Activated T-helper 2 cell treated with anti-CD3 and anti-CD28 coated beads, Interferon-gamma antibody, Interleukin-2, Interleukin-4, amounts not matched to agents 10 μg/mL and 5 μg/mL and 100 μg/mL, durations not matched to agents 14 hours and 24 hours and 36 hours (primary cell): ENCODE results near the gene TMPRSS6. TPM values are rescaled to one million over a fixed set of nuclear protein-coding genes. Genes with fewer than 3 reads are reported as not detected.

Experiments
- DNase-seq: peaks from one replicate; pipeline ENCODE4 v3.0.0; 2021; ENCODE audit warnings: low spot score
- H3K27ac Mint-ChIP-seq: one replicate; pipeline ENCODE4 v1.8.0; 2021; ENCODE audit warnings: mixed read lengths
- H3K27me3 Mint-ChIP-seq: one replicate; pipeline ENCODE4 v1.8.0; 2021; ENCODE audit warnings: low read depth, mixed read lengths
- H3K36me3 Mint-ChIP-seq: one replicate; pipeline ENCODE4 v1.8.0; 2021; ENCODE audit warnings: low read depth, mixed read lengths
- H3K4me1 Mint-ChIP-seq: one replicate; pipeline ENCODE4 v1.8.0; 2021; ENCODE audit warnings: low read depth, mixed read lengths
- H3K4me3 Mint-ChIP-seq: one replicate; pipeline ENCODE4 v1.8.0; 2021; ENCODE audit warnings: low read depth, mild to moderate bottlenecking, moderate library complexity, mixed read lengths
- H3K9me3 Mint-ChIP-seq: one replicate; pipeline ENCODE4 v1.8.0; 2021; ENCODE audit warnings: mixed read lengths
- intact Hi-C: fragments of 100-400 bp; cut with micrococcal nuclease; formaldehyde crosslinking; loops from one replicate; pipeline ENCODE4 v1.15.1; 2023
- total RNA-seq: library from RNA; stranded (reverse); gene quantifications from 2 replicates; pipeline ENCODE4 v1.2.3, GENCODE V29; 2022

TMPRSS6 gene
- total RNA-seq, 1 donor from 2014 or later = 9.2 TPM

DNA sequence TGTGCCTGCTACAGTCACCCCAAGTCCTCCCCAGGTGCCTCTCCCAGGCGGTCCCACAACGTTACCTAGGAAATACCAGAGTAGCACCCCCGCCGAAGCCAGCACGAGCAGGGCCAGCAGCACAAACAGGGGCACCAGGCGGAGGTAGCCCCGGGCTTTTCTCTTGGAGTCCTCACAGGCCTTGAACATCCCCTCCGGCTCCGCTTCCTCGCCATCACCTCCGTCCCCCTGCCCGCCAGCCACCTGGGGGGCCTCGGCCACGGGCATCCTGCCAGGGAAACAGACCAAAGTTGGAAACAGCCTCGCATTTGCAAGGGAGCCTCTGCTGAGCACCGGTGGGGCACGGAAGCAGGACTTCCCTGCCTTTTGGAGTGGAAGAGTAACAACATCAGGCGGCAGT, 6.4 kb downstream of the TMPRSS6 start:
- H3K4me1 Mint-ChIP-seq = peaks cover 26% of the 10 kb centered on the region
- no peaks in the 10 kb centered on the region for H3K27me3 Mint-ChIP-seq
- H3K9me3 Mint-ChIP-seq = no peaks in the 10 kb centered on the region
- no peak overlapping the region for H3K27ac Mint-ChIP-seq
- intact Hi-C loops = no loop called here
- DNase-seq = no peak
- no peak overlapping the region for H3K4me3 Mint-ChIP-seq
- no peaks in the 10 kb centered on the region for H3K36me3 Mint-ChIP-seq

GRCh38 chr22:37101311-37102066, 8.0 kb downstream of the TMPRSS6 start:
- Mint-ChIP-seq H3K9me3 (no peaks in the 10 kb centered on the region), H3K36me3 (no peaks in the 10 kb centered on the region), H3K4me1 (peaks cover 26% of the 10 kb centered on the region), H3K27me3 (no peaks in the 10 kb centered on the region), H3K4me3 (no peak overlapping the region), H3K27ac (no peak overlapping the region)
- intact Hi-C loops = no loop called here
- no peak for DNase-seq

DNA sequence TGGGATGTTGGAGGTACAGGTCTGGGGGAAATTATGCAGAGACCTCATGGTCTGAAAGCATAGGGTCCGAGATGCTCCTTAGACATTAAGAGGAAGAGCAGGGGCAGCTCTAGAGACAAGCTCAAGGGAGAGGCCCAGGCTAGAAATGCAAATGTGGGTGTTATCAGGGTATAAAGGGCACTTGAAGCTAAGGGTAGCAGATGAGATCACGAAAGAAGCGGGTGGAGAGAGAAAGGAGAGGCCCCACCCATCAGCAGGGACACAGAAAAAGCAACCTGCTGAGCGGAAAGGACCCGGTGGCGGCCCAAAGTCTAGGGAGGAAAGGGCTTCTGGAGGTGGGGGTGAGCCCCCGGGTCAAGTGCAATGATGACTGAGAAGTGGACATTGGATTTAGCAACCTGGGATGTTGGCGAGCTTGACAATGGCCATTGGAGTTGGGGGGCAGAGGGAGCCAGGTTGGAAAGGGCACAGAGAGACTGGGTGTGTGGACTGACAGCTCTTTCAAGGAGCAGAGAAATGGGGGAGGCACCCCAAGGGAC, 8.9 kb downstream of the TMPRSS6 start:
- intact Hi-C loops = no loop called here
- H3K9me3 Mint-ChIP-seq = no peaks in the 10 kb centered on the region
- DNase-seq = no peak
- H3K4me1 Mint-ChIP-seq = peaks cover 24% of the 10 kb centered on the region
- no peak overlapping the region for H3K4me3 Mint-ChIP-seq
- H3K27ac Mint-ChIP-seq = peak overlapping the region; percentile 52
- no peaks in the 10 kb centered on the region for H3K36me3 Mint-ChIP-seq
- H3K27me3 Mint-ChIP-seq = no peaks in the 10 kb centered on the region

GRCh38 chr22:37098976-37099591, 10.4 kb downstream of the TMPRSS6 start:
- no peak for DNase-seq
- H3K4me1 Mint-ChIP-seq = peaks cover 34% of the 10 kb centered on the region
- no peaks in the 10 kb centered on the region for H3K36me3 Mint-ChIP-seq
- no peaks in the 10 kb centered on the region for H3K27me3 Mint-ChIP-seq
- intact Hi-C loops = no loop called here
- H3K4me3 Mint-ChIP-seq = no peak overlapping the region
- peak overlapping the region; percentile 15 for H3K27ac Mint-ChIP-seq
- no peaks in the 10 kb centered on the region for H3K9me3 Mint-ChIP-seq

- Mint-ChIP-seq H3K27ac (no peak overlapping the region), H3K9me3 (no peaks in the 10 kb centered on the region), H3K27me3 (no peaks in the 10 kb centered on the region), H3K36me3 (no peaks in the 10 kb centered on the region), H3K4me3 (no peak overlapping the region), H3K4me1 (peaks cover 29% of the 10 kb centered on the region)
- intact Hi-C loops = no loop called here
- no peak for DNase-seq
Measured at GRCh38 chr22:37097346-37097745, 12.2 kb downstream of the TMPRSS6 start.

DNA sequence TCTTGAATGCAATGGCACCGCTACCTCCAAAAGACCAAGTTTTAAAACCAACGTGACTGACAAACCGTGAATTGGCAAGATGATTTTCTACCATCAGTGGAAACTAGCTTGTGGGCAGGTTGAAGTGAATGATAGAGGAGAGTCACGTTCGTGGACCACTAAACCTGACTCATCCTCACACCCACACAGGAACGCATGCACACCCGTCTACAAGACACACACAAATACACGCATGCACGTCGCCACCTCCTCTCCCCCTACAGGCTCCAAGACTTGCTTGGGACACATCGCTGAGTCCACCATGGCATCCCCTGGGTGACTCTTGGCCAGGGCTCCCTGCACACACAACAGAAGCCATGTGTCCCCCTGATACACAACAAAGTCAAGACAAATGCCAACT, 14.4 kb downstream of the TMPRSS6 start:
- intact Hi-C loops = loop anchor here (1.0 kb wide), 2 partner anchors 16 to 27 kb away; no protein-coding TSS in a partner anchor
- peak overlapping the region; percentile 72 for H3K27ac Mint-ChIP-seq
- DNase-seq = no peak

GRCh38 chr22:37094239-37094638, 15.3 kb downstream of the TMPRSS6 start:
- intact Hi-C loops = no loop called here
- DNase-seq = no peak
- H3K27me3 Mint-ChIP-seq = no peaks in the 10 kb centered on the region
- H3K36me3 Mint-ChIP-seq = no peaks in the 10 kb centered on the region
- H3K4me1 Mint-ChIP-seq = peaks cover 25% of the 10 kb centered on the region
- H3K9me3 Mint-ChIP-seq = no peaks in the 10 kb centered on the region
- no peak overlapping the region for H3K27ac Mint-ChIP-seq
- no peak overlapping the region for H3K4me3 Mint-ChIP-seq

More for the DNA sequence above, 14.4 kb downstream of the TMPRSS6 start:
- no peak overlapping the region for H3K4me3 Mint-ChIP-seq
- no peaks in the 10 kb centered on the region for H3K36me3 Mint-ChIP-seq
- no peaks in the 10 kb centered on the region for H3K27me3 Mint-ChIP-seq
- H3K9me3 Mint-ChIP-seq = no peaks in the 10 kb centered on the region
- peaks cover 25% of the 10 kb centered on the region for H3K4me1 Mint-ChIP-seq

DNA sequence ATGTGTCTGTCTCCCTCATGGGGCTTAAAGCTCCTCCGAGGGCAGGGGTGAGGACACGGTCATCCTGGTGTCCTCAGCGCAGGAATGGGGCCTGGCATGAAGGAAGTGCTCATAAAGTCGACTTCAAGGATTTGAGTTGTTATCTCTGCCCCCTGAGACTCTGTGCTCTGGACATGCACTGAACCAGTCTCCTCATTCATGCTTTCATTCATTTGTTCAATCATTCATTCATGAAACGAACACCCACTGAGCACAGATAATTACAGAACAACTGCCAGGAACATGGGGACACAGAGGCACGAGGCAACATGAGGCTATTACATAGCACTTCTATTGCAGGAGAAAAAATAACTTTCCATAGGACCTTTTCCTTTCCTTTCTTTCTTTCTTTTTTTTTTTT, 16.5 kb downstream of the TMPRSS6 start:
- intact Hi-C loops = no loop called here
- H3K27ac Mint-ChIP-seq = no peak overlapping the region
- DNase-seq = no peak
- no peaks in the 10 kb centered on the region for H3K36me3 Mint-ChIP-seq
- peaks cover 28% of the 10 kb centered on the region for H3K4me1 Mint-ChIP-seq
- no peaks in the 10 kb centered on the region for H3K27me3 Mint-ChIP-seq
- no peaks in the 10 kb centered on the region for H3K9me3 Mint-ChIP-seq
- H3K4me3 Mint-ChIP-seq = no peak overlapping the region

- Mint-ChIP-seq H3K36me3 (no peaks in the 10 kb centered on the region), H3K27me3 (no peaks in the 10 kb centered on the region), H3K4me1 (peaks cover 33% of the 10 kb centered on the region), H3K4me3 (no peak overlapping the region), H3K9me3 (no peaks in the 10 kb centered on the region), H3K27ac (no peak overlapping the region)
- intact Hi-C loops = no loop called here
- DNase-seq = no peak
Measured at GRCh38 chr22:37091994-37092393, 17.5 kb downstream of the TMPRSS6 start.

DNA sequence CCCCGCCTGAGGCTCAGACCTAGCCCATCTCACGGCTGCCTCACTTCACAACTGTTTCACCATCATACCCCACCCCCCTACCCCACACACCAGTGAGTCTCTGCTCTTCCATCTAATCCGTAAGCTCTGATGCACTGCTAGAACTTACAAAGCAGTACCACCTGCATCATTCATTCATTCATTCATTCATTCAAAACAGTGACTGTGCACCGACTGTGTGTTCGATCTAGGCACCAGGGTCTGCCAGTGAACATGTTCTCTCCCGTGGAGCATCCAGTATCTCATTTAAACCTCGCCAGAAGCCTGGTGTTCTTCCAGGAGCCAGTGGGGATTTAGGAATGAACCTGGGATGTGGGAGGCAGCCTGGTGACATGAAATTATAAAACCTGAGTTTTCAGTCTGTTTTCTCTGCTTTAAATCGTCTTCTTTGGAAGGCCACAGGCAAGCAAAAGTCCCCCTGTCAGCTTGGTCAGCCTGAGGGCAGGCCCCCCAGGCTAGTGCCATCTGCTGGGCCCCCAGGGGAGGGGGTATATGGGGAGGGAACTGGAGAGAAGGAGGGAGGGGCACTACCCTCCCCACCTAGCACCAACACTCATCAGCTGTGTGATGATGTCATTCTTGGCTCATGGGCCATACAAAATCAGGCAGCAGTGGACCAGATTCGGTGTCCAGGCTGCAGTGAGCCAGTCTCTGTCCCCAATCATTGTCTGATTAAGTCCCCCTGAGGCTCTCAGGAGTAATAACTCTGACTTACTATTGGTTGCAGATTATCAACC, 18.4 kb downstream of the TMPRSS6 start:
- Mint-ChIP-seq H3K4me3 (no peak overlapping the region), H3K9me3 (no peaks in the 10 kb centered on the region), H3K27ac (peak overlapping the region; percentile 44), H3K36me3 (no peaks in the 10 kb centered on the region), H3K27me3 (no peaks in the 10 kb centered on the region), H3K4me1 (peaks cover 33% of the 10 kb centered on the region)
- no peak for DNase-seq
- intact Hi-C loops = no loop called here

DNA sequence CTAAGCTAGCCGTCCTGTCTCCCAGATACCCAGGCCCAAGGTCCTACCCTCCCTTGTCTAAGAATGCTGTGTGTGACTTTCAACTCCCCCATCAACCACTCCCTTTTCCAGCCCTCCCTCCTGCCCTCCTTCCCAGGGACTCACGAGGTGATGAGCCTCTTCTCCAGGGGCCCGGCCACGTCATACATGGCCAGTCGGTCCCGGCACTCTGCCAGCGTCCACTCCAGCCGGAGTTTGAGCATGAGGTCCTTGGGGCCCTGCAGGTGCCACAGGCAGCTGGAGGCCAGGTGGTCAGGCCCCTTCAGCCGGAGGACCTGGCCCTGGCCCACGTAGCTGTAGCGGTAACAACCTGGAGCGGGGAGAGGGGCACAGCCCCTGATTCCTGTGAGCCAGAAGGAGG, 20.1 kb downstream of the TMPRSS6 start:
- Mint-ChIP-seq H3K27ac (no peak overlapping the region), H3K36me3 (no peaks in the 10 kb centered on the region), H3K9me3 (no peaks in the 10 kb centered on the region), H3K27me3 (no peaks in the 10 kb centered on the region), H3K4me1 (peaks cover 23% of the 10 kb centered on the region), H3K4me3 (no peak overlapping the region)
- DNase-seq = no peak
- intact Hi-C loops = no loop called here

DNA sequence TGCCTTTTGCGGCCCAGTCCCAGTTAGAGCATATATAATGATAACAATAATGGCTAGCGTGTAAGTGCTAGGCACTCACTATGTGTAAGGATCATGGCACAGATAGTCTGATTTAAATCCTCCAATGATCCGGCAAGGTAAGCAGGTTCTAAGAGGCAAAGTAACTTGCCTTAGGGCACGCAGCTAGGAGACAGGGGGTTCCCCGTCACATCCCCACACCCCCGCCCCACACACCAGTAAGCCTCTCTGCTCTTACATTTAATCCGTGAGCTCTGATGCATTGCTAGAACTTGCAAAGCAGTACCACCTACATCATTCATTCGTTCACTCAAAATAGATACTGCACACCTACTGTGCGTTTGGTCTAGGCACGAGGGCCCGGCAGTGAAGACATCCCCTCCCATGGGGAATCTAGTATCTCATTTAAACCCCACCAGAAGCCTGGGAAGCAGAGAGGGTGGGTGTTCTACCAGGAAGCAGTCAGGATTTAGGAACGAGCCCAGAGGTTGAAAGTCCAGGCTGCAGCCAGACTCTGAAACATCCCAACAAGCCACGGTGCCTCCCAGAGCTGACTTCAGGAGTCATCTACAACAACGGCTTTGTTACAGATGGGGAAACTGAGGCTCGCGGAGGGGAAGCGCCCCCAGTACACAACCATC, 20.6 kb downstream of the TMPRSS6 start:
- Mint-ChIP-seq H3K27ac (peak overlapping the region; percentile 69), H3K36me3 (no peaks in the 10 kb centered on the region), H3K4me1 (peaks cover 24% of the 10 kb centered on the region), H3K9me3 (no peaks in the 10 kb centered on the region), H3K27me3 (no peaks in the 10 kb centered on the region), H3K4me3 (peak overlapping the region; percentile 60)
- no peak for DNase-seq
- intact Hi-C loops = no loop called here
